ENCODE data around the gene MRPL34. TPM values are rescaled to one million over a fixed set of nuclear protein-coding genes. Genes with fewer than 3 reads are reported as not detected.

The MRPL34 gene
- total RNA-seq, 1 donor from 2014 or later, result 23.7 TPM

DNA sequence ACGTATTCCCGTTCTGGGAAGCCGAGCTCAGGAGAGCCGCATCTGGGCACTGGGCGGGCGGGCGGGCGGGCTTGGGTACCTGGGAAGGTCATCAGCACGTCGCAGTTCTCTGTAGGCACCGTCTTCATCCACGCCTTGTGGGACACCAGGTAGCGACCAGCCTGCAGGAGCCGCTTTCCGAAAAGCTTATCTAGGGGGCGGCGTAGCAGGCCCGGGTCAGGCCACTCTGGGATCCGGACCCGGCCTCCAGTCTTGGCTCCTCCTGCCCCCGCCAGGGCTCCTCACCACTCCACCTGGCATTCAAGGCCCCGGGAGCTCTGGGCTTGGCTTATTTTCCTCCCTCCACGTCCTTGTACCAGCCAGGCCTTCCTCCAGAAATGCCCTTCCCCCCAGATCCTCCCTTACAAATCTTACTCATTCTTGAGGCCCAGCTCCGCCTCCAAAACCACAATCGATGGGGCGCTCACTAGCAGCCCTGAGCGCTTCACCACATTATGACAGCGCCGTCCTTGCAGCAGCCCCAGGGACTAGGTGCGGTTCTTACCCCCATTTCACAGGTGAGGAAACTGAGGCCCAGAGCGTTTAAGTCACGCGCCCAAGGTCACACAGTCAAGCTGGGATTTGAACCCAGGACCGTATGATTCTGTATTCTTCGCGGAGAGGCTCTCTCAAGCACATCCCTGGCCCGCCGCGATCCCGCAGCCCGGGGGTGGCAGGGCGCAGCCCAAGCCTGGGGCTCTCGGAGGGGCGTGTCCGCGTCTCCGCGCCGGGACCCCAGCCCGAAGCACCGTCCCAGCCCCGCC, 28.1 kb downstream of the MRPL34 start:
- DNase-seq (ENCODE audit: low read depth) (peak; percentile 74), FAIRE-seq (no peak)
- Histone ChIP-seq H3K27me3 (ENCODE audit: control insufficient read depth, insufficient read depth, low read length) (peaks cover 9% of the 10 kb centered on the region), H3K36me3 (ENCODE audit: control insufficient read depth, insufficient read depth, low read length) (peaks cover 2% of the 10 kb centered on the region), H3K4me3 (ENCODE audit: low read depth, low read length) (peak overlapping the region; percentile 65)
- no peak for TF ChIP-seq CTCF (IDR thresholded peaks at IDR 0.05; ENCODE audit: insufficient read depth, low read length, severe bottlenecking)

GRCh38 chr19:17334414-17335409, 29.0 kb downstream of the MRPL34 start, which contains the start of gene ANO8:
ANO8 (minus strand) TSS chr19:17334855; CDS start chr19:17334670, 185 bp downstream.
- TF ChIP-seq CTCF (IDR thresholded peaks at IDR 0.05; ENCODE audit: insufficient read depth, low read length, severe bottlenecking), result no peak
- Histone ChIP-seq H3K27me3 (ENCODE audit: control insufficient read depth, insufficient read depth, low read length) (peaks cover 5% of the 10 kb centered on the region), H3K4me3 (ENCODE audit: low read depth, low read length) (peak within 1 kb of the TSS; percentile 65), H3K36me3 (ENCODE audit: control insufficient read depth, insufficient read depth, low read length) (peaks cover 6% of the 10 kb centered on the region)
- FAIRE-seq (no peak), DNase-seq (ENCODE audit: low read depth) (peak; percentile 88)

- no peak for DNase-seq (ENCODE audit: low read depth)
- Histone ChIP-seq H3K4me3 (ENCODE audit: low read depth, low read length) (no peak overlapping the region), H3K36me3 (ENCODE audit: control insufficient read depth, insufficient read depth, low read length) (peaks cover 6% of the 10 kb centered on the region), H3K27me3 (ENCODE audit: control insufficient read depth, insufficient read depth, low read length) (peaks cover under 1% of the 10 kb centered on the region)
- FAIRE-seq, result no peak
- no peak for TF ChIP-seq CTCF (IDR thresholded peaks at IDR 0.05; ENCODE audit: insufficient read depth, low read length, severe bottlenecking)
These were observed 29.9 kb downstream of the MRPL34 start for GRCh38 chr19:17335575-17335974.

GRCh38 chr19:17336872-17337674, 31.4 kb downstream of the MRPL34 start, which contains the start of gene GTPBP3:
GTPBP3 (plus strand) TSS chr19:17337553; CDS start chr19:17337612, 59 bp downstream.
- peaks cover 8% of the 10 kb centered on the region for H3K36me3 ChIP-seq (ENCODE audit: control insufficient read depth, insufficient read depth, low read length)
- DNase-seq (ENCODE audit: low read depth), result peak; percentile 97
- peak; percentile 84 for FAIRE-seq
- no peak for TF ChIP-seq CTCF (IDR thresholded peaks at IDR 0.05; ENCODE audit: insufficient read depth, low read length, severe bottlenecking)
- peak within 1 kb of the TSS; percentile 56 for H3K4me3 ChIP-seq (ENCODE audit: low read depth, low read length)
- H3K27me3 ChIP-seq (ENCODE audit: control insufficient read depth, insufficient read depth, low read length), result no peaks in the 10 kb centered on the region

Data from bronchial epithelial cell (primary cell).